HG02870 (cell line): ENCODE measurements around the gene CREB5.

Source experiments
- ATAC-seq: cut with Tn5 transposase; IDR thresholded peaks from one replicate; pipeline ENCODE4 v1.9.1; 2021; ENCODE audit warnings: mild to moderate bottlenecking, moderate library complexity; ENCODE audit not compliant: unreplicated experiment

The CREB5 gene

GRCh38 chr7:28630350-28630749, 218.0 kb downstream of the CREB5 start:
- ATAC-seq: no peak

GRCh38 chr7:28631995-28632394, 219.7 kb downstream of the CREB5 start:
- no peak for ATAC-seq

- no peak for ATAC-seq
Measured at GRCh38 chr7:28638914-28639313, 226.6 kb downstream of the CREB5 start.

GRCh38 chr7:28640001-28640400, 227.7 kb downstream of the CREB5 start:
- no peak for ATAC-seq

- no peak for ATAC-seq
Measured at GRCh38 chr7:28641752-28642545, 229.6 kb downstream of the CREB5 start.

GRCh38 chr7:28643188-28643569, 230.9 kb downstream of the CREB5 start:
- no peak for ATAC-seq

- ATAC-seq: no peak
Measured at GRCh38 chr7:28643584-28644340, 231.4 kb downstream of the CREB5 start.

- ATAC-seq: no peak
Measured at GRCh38 chr7:28645866-28646265, 233.5 kb downstream of the CREB5 start.

- ATAC-seq: no peak
Measured at GRCh38 chr7:28646376-28647075, 234.2 kb downstream of the CREB5 start.

- ATAC-seq: no peak
Measured at GRCh38 chr7:28647076-28647421, 234.7 kb downstream of the CREB5 start.

GRCh38 chr7:28649189-28649588, 236.9 kb downstream of the CREB5 start:
- ATAC-seq: no peak

GRCh38 chr7:28649811-28650210, 237.5 kb downstream of the CREB5 start:
- no peak for ATAC-seq

- no peak for ATAC-seq
Measured at GRCh38 chr7:28654110-28654509, 241.8 kb downstream of the CREB5 start.

- no peak for ATAC-seq
Measured at GRCh38 chr7:28656529-28656928, 244.2 kb downstream of the CREB5 start.

- ATAC-seq: no peak
Measured at GRCh38 chr7:28658381-28658780, 246.1 kb downstream of the CREB5 start.

- no peak for ATAC-seq
Measured at GRCh38 chr7:28660132-28660531, 247.8 kb downstream of the CREB5 start.

GRCh38 chr7:28661826-28662595, 249.7 kb downstream of the CREB5 start:
- no peak for ATAC-seq

GRCh38 chr7:28666154-28666553, 253.8 kb downstream of the CREB5 start:
- no peak for ATAC-seq

- no peak for ATAC-seq
Measured at GRCh38 chr7:28668085-28668484, 255.8 kb downstream of the CREB5 start.

GRCh38 chr7:28669330-28669729, 257.0 kb downstream of the CREB5 start:
- no peak for ATAC-seq

- ATAC-seq: no peak
Measured at GRCh38 chr7:28671526-28671925, 259.2 kb downstream of the CREB5 start.
